ENCODE results near the gene HEPN1.

Gene HEPN1

GRCh38 chr11:124898711-124899110 is 20.3 kb upstream of the HEPN1 start:
- in situ Hi-C loops (cut with HindIII; ENCODE audit: low sequenced_read_pairs): no loop called here
- H3K4me3 ChIP-seq (ENCODE audit: low read depth, low read length): no peak overlapping the region
- TF ChIP-seq CTCF (IDR thresholded peaks at IDR 0.05; ENCODE audit: low read depth, low read length): peak; percentile 38
- no peak for DNase-seq (ENCODE audit: low read depth, low spot score)

GRCh38 chr11:124899383-124900145 is 19.5 kb upstream of the HEPN1 start:
- peak; percentile 22 for TF ChIP-seq CTCF (IDR thresholded peaks at IDR 0.05; ENCODE audit: low read depth, low read length)

GRCh38 chr11:124900464-124900863 is 18.6 kb upstream of the HEPN1 start:
- in situ Hi-C loops (cut with HindIII; ENCODE audit: low sequenced_read_pairs): no loop called here
- TF ChIP-seq CTCF (IDR thresholded peaks at IDR 0.05; ENCODE audit: low read depth, low read length): no peak
- DNase-seq (ENCODE audit: low read depth, low spot score): peak; percentile 87
- H3K4me3 ChIP-seq (ENCODE audit: low read depth, low read length): no peak overlapping the region

More at GRCh38 chr11:124899383-124900145, 19.5 kb upstream of the HEPN1 start:
- H3K4me3 ChIP-seq (ENCODE audit: low read depth, low read length): no peak overlapping the region
- in situ Hi-C loops (cut with HindIII; ENCODE audit: low sequenced_read_pairs): no loop called here
- DNase-seq (ENCODE audit: low read depth, low spot score): peak; percentile 14

- DNase-seq (ENCODE audit: low read depth, low spot score): no peak
- in situ Hi-C loops (cut with HindIII; ENCODE audit: low sequenced_read_pairs): no loop called here
Measured at GRCh38 chr11:124902616-124903015, 16.4 kb upstream of the HEPN1 start.

GRCh38 chr11:124915541-124916369 is 3.3 kb upstream of the HEPN1 start:
- H3K4me3 ChIP-seq (ENCODE audit: low read depth, low read length): no peak overlapping the region
- TF ChIP-seq CTCF (IDR thresholded peaks at IDR 0.05; ENCODE audit: low read depth, low read length): no peak
- in situ Hi-C loops (cut with HindIII; ENCODE audit: low sequenced_read_pairs): no loop called here
- DNase-seq (ENCODE audit: low read depth, low spot score): peak; percentile 48

More at GRCh38 chr11:124902616-124903015, 16.4 kb upstream of the HEPN1 start:
- H3K4me3 ChIP-seq (ENCODE audit: low read depth, low read length): no peak overlapping the region
- no peak for TF ChIP-seq CTCF (IDR thresholded peaks at IDR 0.05; ENCODE audit: low read depth, low read length)

- no peak for DNase-seq (ENCODE audit: low read depth, low spot score)
- H3K4me3 ChIP-seq (ENCODE audit: low read depth, low read length): no peak overlapping the region
- in situ Hi-C loops (cut with HindIII; ENCODE audit: low sequenced_read_pairs): no loop called here
- no peak for TF ChIP-seq CTCF (IDR thresholded peaks at IDR 0.05; ENCODE audit: low read depth, low read length)
Measured at GRCh38 chr11:124916370-124916710, 2.7 kb upstream of the HEPN1 start.
